ENCODE results near the gene ARHGEF2.

The ARHGEF2 gene

DNA sequence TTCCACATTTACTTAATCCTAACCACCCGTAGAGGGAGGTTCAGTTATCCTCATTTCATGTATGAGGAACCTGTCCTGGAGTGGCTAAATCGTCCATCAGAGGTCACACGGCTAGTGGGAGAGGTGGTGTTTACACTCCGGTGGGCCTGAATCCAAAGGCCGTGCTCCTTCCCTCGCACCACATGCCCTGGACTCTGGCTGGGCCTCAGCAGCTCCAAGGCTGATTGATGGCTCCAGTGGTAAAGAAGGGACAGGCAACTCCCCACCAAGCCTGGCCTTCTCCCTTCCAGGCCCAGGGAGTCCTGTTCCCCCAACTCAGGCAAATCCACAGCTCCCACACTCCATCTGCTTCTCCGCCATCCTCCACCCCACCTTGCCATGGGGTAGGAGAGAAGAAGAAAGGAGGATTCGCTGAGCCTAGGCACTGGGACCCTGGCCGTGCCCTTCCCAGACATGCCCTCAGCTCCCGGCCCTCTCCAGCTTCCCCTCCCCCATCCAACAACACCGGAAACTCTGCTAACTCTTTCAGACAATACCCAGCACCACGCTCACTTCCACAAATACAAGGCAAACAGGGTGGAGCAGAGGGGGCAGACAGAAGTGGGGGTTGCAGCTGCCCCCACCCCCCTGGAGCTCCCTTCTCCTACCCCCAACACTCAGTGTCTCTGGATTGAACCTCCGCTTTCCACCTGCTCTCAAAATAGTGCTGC, 10.9 kb downstream of the ARHGEF2 start:
- Mint-ChIP-seq H3K36me3 (peaks cover 13% of the 10 kb centered on the region), H3K4me1 (peaks cover 68% of the 10 kb centered on the region), H3K4me3 (peak overlapping the region; percentile 79), H3K27ac (peak overlapping the region; percentile 93), H3K27me3 (no peaks in the 10 kb centered on the region), H3K9me3 (no peaks in the 10 kb centered on the region)

DNA sequence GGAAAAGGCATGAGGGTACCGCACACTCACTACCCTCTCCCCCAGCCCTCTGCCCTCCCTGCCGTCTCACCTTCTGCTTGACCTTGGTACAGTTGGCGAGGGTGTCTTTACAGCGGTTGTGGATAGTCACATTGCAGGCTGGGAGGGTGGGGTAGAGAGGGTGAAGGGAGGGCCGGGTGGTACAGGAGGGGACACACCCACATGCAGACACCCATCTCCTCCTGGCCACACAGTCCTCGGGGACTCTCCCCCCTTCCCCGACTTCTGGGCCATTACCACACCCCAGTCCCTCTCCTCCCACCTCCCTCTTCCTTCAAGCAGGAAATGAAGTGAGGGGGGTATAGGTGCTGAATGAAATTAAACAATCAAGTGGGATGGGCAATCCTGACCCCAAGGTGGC, 11.6 kb downstream of the ARHGEF2 start:
- H3K27ac Mint-ChIP-seq: peak overlapping the region; percentile 81
- H3K4me1 Mint-ChIP-seq: peaks cover 61% of the 10 kb centered on the region
- peak overlapping the region; percentile 70 for H3K4me3 Mint-ChIP-seq
- H3K36me3 Mint-ChIP-seq: peaks cover 13% of the 10 kb centered on the region
- H3K9me3 Mint-ChIP-seq: no peaks in the 10 kb centered on the region
- no peaks in the 10 kb centered on the region for H3K27me3 Mint-ChIP-seq

DNA sequence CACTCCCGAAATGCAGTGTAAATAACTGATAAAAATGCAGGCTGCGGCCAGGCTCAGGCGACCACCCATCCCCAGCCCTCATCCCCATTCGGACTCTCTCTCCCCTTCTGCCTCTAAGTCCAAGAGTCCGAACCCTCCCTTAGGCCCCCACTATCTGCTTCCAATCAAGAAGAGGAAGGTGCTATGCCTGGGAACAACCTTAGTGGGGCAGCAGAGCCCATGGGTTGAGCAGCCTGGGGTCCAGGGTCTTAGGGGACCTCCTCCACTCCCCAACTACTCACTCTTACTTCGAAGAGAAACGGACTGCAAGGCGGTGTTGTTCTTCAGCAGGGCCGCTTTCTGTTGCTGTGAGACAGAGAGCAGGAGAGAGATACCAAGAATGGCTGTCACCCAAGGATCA, 12.2 kb downstream of the ARHGEF2 start:
- H3K4me1 Mint-ChIP-seq: peaks cover 55% of the 10 kb centered on the region

DNA sequence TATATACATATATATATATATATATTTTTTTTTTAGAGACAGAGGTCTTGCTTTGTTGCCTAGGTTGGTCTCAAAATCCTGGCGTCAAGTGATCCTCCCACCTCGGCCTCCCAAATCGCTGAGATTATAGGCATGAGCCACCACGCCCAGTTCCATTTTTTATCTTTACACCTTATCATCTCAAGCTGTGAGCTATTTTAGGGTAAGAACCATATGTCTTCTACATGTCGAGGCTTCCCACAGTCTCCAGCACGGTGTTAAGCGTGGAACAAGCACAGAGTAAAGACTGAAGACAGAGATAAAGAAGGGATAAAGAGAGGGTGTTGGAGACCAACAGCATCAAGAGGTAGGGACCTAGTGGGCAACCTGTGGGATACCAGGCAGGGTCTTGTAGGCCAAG, 14.2 kb downstream of the ARHGEF2 start:
- Mint-ChIP-seq H3K4me1 (peaks cover 35% of the 10 kb centered on the region), H3K27ac (peak overlapping the region; percentile 35), H3K36me3 (peaks cover 7% of the 10 kb centered on the region), H3K4me3 (no peak overlapping the region), H3K9me3 (no peaks in the 10 kb centered on the region), H3K27me3 (no peaks in the 10 kb centered on the region)

More for the DNA sequence above, 12.2 kb downstream of the ARHGEF2 start:
- H3K36me3 Mint-ChIP-seq: peaks cover 12% of the 10 kb centered on the region
- H3K4me3 Mint-ChIP-seq: peak overlapping the region; percentile 36
- H3K27ac Mint-ChIP-seq: peak overlapping the region; percentile 59
- H3K9me3 Mint-ChIP-seq: no peaks in the 10 kb centered on the region
- H3K27me3 Mint-ChIP-seq: no peaks in the 10 kb centered on the region

DNA sequence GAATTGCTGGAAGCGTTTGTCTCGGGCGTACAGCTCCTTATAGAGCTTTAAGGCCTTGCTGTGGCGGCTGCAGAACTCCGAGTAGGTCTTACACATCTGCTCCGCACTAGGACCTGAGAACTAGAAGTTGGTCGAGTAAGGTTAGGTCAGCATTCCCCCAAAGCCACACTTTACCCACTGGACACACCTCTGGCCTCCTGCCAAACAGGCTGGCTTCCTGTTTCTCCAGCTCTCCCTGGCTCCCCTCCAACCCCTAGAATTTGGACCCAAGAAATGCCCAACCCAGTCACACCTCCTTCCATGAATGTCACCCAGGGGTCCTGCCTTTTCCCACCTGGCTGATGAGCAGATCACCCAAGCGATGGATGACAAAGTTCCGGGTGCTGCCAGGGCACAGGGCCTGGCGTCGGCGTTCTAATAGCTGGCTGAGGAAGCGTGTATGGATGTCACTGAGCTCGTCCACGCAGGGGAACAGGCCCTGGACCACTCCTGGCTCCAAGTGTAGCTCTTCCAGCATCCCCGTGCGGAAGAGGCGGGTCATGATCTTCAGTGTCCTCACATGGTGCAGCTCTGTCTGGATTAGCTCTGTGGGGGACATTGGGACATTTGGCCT, 15.6 kb downstream of the ARHGEF2 start:
- Mint-ChIP-seq H3K36me3 (peaks cover 3% of the 10 kb centered on the region), H3K27ac (no peak overlapping the region), H3K4me1 (peaks cover 20% of the 10 kb centered on the region), H3K4me3 (no peak overlapping the region), H3K9me3 (no peaks in the 10 kb centered on the region), H3K27me3 (no peaks in the 10 kb centered on the region)

DNA sequence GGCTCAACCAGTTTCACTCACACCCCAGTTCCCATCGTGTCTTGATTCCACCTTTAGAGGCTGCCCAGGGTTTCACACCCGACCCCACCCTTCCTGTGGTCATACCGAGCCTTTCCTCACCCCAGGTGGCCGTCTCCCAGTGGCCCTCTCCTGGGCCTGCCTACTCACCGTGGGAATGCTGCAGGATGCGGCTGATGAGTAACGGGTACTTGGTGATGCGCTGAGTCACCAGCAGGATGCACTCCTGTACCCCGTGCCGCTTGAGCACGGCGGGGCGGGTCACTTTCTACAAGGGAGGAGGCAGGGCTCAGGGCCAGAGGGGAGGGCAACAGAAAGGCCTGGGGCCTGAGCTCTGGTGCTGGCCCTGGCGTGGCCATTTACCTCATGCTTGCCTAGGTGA, 16.4 kb downstream of the ARHGEF2 start:
- Mint-ChIP-seq H3K36me3 (peaks cover 3% of the 10 kb centered on the region), H3K4me1 (peaks cover 13% of the 10 kb centered on the region), H3K27ac (no peak overlapping the region), H3K9me3 (no peaks in the 10 kb centered on the region), H3K27me3 (no peaks in the 10 kb centered on the region), H3K4me3 (no peak overlapping the region)

DNA sequence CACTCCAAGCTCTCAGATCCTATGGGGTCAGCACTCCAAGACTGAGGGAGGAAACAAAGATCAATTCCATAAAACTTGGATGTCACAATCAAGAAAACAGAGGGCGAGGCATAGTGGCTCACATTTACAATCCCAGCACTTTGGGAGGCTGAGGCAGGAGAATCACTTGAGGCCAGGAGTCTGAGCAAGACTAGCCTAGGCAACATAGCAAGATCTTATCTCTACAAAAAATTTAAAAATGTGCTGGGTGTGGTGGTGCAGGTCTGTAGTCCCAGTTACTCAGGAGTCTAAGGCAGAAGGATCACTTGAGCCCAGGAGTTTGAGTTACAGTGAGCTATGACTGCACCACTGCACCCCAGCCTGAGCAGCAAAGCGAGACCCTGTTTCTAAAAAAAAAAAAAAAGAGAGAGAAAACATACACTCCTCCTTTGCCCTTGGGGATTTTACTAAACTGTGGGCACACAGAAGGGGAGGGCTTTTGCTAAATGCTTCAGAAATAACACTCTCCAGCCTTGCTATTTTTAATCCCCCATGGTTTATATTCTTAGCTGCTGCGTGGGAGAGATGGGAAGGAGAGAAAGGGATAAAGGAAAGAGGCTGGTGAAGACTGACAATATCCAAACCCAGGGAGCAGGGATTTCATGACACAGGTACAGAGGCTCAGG, 18.1 kb downstream of the ARHGEF2 start:
- Mint-ChIP-seq H3K36me3 (peaks cover 3% of the 10 kb centered on the region), H3K27me3 (no peaks in the 10 kb centered on the region), H3K4me3 (no peak overlapping the region), H3K9me3 (no peaks in the 10 kb centered on the region), H3K4me1 (peaks cover 4% of the 10 kb centered on the region), H3K27ac (peak overlapping the region; percentile 59)

DNA sequence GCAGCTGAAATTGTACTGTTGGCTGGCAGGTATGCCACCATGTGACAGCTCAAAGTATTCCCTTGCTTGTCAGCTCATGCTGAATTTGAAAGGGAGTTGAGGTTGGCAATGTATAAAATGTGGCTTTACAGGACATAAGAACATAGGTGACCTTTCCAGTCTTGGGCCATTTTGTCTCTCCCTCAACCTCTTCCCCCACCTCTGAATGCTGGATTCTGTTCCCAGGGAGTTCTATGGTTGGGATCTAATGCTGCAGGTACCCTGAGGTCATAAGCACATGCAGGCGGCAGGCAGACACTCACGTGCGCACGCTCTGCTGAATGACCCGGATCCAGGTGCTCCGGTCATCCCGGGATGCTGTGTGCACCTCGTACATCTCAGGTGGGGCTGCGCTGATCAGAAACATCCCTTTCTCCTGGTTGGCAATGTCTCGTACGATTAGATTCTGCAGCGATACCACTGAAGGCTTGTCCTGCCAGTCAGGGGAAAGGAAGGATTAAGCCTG, 20.9 kb downstream of the ARHGEF2 start:
- peaks cover 3% of the 10 kb centered on the region for H3K36me3 Mint-ChIP-seq
- no peaks in the 10 kb centered on the region for H3K9me3 Mint-ChIP-seq

DNA sequence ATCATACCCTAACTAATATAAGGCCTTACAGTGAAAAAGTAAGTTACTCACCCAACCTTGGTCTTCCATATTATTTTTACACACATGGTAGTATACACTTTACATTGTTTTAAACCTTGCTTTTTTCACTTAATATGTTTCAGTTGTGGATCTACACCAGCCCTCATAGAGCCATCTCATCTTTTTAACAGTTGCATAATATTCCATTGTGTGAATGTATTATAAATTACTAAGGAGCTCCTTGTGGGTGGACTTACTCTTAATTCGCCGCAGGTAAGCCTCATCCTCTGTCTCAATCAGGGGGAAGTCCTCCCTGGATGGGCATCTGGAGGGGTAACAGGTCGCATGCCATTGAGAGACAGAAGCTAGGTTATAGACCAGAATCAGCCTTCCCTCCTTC, 23.7 kb downstream of the ARHGEF2 start:
- Mint-ChIP-seq H3K27me3 (no peaks in the 10 kb centered on the region), H3K4me3 (no peak overlapping the region), H3K27ac (no peak overlapping the region), H3K4me1 (no peaks in the 10 kb centered on the region), H3K36me3 (peaks cover 7% of the 10 kb centered on the region), H3K9me3 (no peaks in the 10 kb centered on the region)

More for the DNA sequence above, 20.9 kb downstream of the ARHGEF2 start:
- Mint-ChIP-seq H3K4me1 (peaks cover under 1% of the 10 kb centered on the region), H3K27me3 (no peaks in the 10 kb centered on the region), H3K27ac (no peak overlapping the region), H3K4me3 (no peak overlapping the region)

DNA sequence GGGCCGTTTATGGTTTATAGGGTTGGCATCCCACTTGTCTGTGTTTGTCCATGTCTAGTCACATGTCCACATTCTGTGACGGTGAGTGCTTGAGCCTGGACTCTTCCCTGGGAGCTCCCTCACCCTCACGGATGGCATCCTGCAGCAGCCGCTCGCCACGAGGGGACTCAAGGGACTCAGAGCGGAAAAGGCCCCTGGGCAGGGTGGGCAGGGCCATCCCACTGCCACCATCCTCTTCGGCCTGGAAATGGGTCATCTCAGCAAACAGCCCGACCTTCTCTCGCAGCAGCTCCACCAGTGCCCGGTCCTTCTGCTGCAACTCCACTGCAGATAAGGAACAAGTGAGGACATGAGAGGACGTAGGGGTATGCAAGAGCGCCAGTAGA, 25.8 kb downstream of the ARHGEF2 start:
- Mint-ChIP-seq H3K27me3 (no peaks in the 10 kb centered on the region), H3K27ac (no peak overlapping the region), H3K4me3 (no peak overlapping the region), H3K9me3 (no peaks in the 10 kb centered on the region), H3K36me3 (peaks cover 7% of the 10 kb centered on the region), H3K4me1 (no peaks in the 10 kb centered on the region)

DNA sequence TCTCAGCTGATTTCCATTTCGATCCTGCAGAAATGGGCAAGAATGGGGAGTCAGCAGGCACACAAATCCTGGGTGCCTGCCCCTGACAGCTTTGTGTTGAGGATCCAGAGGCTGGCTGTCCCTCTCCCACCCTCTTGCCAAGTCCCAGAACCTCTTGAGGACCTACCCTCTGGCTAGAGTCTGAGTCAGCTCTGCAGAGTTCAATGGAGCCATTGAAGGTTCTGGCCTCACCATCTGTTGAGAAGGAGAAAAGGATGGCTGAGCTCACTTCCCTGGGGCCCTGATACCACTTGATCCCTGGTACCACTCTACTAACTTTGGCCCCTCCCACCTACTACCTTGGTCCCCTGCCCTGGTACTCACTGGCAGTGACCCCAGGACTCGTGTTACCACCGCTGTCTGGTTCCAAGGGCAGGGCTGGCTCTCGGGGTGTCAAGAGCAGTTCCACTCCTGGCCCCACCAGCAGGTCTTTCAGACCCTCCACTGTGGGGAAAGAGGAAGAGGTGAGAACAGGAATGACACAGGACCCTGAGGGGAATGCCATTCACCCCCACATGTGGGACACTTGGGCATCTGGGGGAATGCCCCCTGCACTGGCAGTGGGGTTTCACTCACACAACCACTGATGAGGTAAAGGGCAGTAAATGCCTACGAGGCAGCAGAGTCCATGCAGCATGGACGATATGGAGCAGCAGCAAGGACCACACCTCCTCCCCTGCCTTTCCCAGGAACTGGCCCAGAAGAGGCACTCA, 26.4 kb downstream of the ARHGEF2 start:
- H3K9me3 Mint-ChIP-seq: no peaks in the 10 kb centered on the region
- peak overlapping the region; percentile 80 for H3K27ac Mint-ChIP-seq
- H3K4me3 Mint-ChIP-seq: no peak overlapping the region

DNA sequence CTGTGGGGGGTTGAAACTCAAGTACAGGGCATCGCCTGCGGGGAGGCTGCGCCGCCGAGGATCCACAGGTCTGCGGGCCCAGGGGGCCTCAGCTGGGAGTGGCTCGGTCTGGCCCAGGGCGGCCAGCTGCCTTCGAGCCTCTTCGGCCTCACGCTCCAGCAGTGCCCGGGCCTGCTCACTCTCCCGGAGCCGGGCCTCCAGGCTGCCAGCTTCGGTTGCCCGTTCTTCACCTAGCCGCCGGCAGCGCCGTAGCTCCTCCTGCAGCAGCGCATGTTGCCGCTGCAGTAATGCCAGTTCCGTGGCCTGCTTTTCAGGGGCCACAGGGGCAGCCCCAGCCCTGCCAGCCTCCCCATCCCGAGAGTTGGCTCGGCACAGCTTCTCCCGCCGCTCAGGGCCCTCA, 27.5 kb downstream of the ARHGEF2 start:
- Mint-ChIP-seq H3K9me3 (no peaks in the 10 kb centered on the region), H3K36me3 (peaks cover 10% of the 10 kb centered on the region), H3K27ac (no peak overlapping the region), H3K4me3 (no peak overlapping the region), H3K4me1 (peaks cover 14% of the 10 kb centered on the region), H3K27me3 (no peaks in the 10 kb centered on the region)

More for the DNA sequence above, 26.4 kb downstream of the ARHGEF2 start:
- Mint-ChIP-seq H3K36me3 (peaks cover 7% of the 10 kb centered on the region), H3K27me3 (no peaks in the 10 kb centered on the region), H3K4me1 (peaks cover 3% of the 10 kb centered on the region)

DNA sequence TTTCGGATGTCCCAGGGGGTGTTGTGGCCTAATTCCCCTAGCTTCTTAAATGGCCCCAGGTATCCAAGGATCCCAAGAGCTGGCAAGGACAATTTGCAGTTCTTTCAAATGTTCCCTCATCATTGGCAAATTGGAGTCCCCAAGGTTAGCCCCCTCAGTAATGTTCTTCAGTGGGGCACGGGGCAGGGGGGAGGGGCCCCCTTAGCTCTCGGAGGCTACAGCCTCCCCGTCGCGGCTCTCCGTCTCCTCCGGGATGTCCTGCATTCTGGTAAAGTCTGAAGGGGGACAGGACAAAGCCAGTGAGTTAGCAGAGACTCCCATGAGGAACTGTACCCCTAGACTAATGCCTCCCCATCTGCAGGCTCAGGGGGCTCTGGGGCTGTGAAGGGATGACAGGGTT, 30.6 kb downstream of the ARHGEF2 start:
- Mint-ChIP-seq H3K9me3 (no peaks in the 10 kb centered on the region), H3K36me3 (peaks cover 8% of the 10 kb centered on the region)

DNA sequence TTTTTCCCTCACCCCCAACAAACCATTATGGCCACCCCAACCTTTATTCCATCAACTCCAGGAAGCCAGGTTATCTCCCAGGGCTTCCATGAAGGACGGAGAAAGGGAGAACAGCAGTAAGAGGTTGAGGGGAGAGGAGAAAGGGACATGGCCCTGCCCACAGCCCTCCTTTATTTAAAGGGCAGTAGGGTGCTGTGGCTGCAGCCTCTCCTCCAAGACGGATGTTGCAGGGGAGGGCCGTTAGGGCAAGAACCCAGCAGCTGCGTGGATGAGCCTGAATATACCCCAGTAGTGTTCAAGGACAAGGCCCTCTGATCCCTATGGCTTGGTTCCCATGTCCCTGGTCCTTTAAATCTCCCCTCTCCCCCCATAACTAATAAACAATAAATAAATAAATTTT, 31.1 kb downstream of the ARHGEF2 start:
- Mint-ChIP-seq H3K4me1 (peaks cover 32% of the 10 kb centered on the region), H3K27me3 (no peaks in the 10 kb centered on the region), H3K9me3 (no peaks in the 10 kb centered on the region), H3K4me3 (peak overlapping the region; percentile 23), H3K36me3 (peaks cover 8% of the 10 kb centered on the region), H3K27ac (peak overlapping the region; percentile 92)

More for the DNA sequence above, 30.6 kb downstream of the ARHGEF2 start:
- peaks cover 30% of the 10 kb centered on the region for H3K4me1 Mint-ChIP-seq
- H3K4me3 Mint-ChIP-seq: no peak overlapping the region
- H3K27ac Mint-ChIP-seq: peak overlapping the region; percentile 51
- H3K27me3 Mint-ChIP-seq: no peaks in the 10 kb centered on the region

DNA sequence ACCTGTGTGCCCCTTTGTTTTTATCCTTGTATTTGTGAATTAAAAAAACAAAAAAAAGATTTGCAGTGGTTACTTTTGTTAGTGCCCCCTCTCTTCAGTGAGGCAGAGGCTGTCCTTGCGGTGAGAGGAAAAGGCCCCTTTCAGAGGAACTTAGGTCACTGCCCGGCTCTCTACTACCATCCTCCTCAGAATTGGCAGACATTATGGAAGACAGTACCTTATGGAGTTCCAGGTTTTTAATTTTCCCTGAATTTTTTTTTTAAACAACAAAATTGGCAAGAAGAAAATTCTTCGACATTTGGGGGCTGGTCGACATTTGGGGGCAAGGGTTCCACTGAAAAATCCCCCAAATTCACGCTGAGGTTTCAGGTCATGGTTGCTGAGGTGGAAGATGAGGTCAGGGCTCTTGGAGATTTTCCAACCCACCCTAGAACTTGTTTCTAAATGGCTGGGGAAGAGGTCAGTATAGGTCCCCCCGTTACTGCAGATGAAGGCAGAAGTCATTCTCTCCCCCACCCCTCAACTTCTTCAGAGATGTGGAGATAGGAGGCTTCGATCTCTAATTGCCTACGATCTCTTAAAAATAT, 31.6 kb downstream of the ARHGEF2 start:
- Mint-ChIP-seq H3K27ac (peak overlapping the region; percentile 92), H3K36me3 (peaks cover 7% of the 10 kb centered on the region), H3K27me3 (no peaks in the 10 kb centered on the region), H3K4me1 (peaks cover 38% of the 10 kb centered on the region), H3K4me3 (peak overlapping the region; percentile 76), H3K9me3 (no peaks in the 10 kb centered on the region)

Measured in activated naive CD4-positive, alpha-beta T cell treated with anti-CD3 and anti-CD28 coated beads, Interleukin-2, amount 50 U/mL, for 24 hours (primary cell).